HG02623 (cell line): ENCODE results near the gene PHLDB3.
"Not testable (repeated sequence)": the region's sequence is repeated elsewhere in the genome, so short reads cannot be mapped to it uniquely, and the experiment has no call there.

Experiments
- ATAC-seq: cut with Tn5 transposase; IDR thresholded peaks from one replicate; pipeline ENCODE4 v1.9.1; 2021; ENCODE audit warnings: moderate library complexity; ENCODE audit not compliant: unreplicated experiment

The PHLDB3 gene

GRCh38 chr19:43527860-43528622 lies 23.5 kb upstream of the PHLDB3 start:
- no peak for ATAC-seq

DNA sequence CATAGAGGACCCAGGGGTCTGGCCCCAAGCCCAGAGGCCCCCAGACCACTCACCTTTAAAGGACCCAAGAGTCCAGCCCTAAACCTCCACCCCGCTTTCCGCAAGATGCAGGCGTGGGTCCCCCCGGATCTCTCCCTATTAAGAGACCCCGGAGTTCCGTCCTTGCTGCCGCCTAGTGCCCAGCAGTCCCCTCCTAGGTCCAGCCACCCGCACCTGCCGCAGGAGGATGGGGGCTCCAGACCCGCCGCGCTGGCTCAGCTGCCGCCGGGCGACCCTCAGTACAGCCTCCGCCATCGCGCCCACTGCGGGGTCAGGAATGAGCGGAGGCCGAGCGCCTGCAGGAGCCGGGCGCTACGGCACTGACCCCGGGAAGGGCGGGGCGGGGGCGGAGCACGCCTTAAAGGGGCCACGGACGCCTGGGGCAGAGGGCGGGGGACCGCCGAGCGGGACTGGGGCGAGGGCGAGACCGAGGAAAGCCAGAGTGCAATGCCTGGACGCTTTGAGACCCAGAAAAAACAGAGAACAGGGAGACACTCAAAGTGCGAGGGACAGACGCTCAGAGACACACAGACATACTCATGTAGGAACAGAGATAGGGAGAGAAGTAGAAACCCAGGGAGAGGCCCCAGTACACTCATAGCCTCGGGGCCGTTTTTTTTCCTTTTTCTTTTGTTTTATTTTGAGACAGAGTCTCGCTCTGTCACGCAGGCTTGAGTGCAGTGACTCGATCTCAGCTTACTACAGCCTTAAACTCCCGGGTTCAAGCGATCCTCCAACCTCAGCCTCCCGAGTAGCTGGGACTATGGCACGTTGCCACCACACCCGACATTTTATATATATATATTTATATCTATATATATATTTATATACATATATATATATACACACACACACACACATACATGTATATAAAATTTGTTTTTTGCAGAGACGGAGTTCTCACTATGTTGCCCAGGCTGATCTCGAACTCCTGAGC lies 22.6 kb upstream of the PHLDB3 start, which contains the start of gene ETHE1:
ETHE1 (minus strand) TSS at position 318 of the 976 bp plus-strand sequence; CDS start at position 294, 24 bp downstream.
- ATAC-seq, result peak; percentile 59

- ATAC-seq, result no peak
These were observed 21.6 kb upstream of the PHLDB3 start for GRCh38 chr19:43525836-43526771.

DNA sequence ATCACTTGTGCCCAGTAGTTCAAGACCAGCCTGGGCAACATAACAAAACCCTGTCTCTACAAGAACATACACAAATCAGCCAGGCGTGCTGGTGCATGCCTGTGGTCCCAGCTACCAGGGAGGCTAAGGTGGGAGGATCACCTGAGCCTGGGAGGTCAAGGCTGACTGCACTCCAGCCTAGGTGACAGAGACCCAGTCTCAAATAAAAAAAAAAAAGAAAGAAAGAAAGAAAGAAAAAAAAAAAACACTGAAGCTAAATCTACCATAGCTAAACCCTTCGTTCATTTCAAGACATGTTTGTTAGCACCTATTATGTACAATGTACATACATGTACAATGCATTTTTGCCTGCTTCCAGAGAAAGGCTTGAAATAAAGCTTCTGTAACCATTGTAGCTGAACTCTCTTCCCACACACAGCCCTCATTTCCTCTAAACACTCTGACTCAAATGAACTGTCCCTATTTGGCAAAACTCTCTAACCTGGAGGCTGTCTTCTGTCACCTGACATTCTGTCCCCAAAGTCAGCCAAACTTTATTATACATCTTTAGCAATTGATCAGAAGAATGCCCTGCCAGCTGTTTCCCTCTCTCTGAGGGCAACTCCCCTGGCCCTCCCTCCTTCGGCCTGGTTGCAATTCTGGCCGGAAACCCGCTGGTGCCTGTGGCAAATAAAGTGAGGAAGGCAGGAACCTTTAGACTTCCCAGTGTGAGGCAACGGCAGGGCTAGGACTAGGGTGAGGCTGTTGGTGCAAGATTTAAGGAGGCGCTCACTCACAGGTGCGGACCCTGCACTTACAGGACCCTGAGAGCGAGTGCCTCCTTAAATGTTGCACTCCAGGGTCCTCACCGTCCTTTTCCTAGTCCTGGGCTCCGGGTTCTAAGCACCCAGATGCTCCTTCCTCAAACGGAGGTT lies 20.6 kb upstream of the PHLDB3 start:
- ATAC-seq, result no peak

- ATAC-seq, result not testable (repeated sequence)
These were observed 19.1 kb upstream of the PHLDB3 start for GRCh38 chr19:43523696-43524095.

- ATAC-seq, result no peak
These were observed 18.4 kb upstream of the PHLDB3 start for GRCh38 chr19:43522929-43523328.

DNA sequence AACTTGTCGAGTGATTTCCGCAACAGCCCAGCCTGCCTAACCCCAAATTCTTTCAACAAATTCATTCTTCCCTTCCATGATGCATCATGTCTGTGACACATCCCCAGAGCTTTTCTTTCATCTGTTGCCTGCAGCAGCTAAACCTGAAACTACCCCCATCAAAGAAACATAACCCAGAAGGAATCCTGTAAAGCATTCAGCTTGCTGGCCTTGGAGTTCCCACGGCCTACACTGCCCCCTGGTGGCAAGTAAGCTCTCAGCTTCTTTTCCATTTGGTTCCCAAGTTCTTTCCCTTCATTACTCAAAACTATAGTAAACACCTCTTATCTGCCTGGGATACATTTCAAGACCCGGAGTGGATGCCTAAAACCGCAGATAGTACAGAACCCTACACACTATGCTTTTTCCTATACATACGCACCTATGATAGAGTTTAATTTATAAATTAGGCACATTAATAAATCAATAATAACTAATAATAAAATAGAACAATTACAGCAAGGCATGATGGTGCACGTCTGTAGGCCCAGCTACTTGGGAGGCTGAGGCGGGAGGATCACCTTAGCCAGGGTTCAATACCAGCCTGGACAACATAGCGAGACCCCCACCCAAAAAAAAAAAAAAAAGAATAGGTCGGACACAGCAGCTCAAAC lies 15.0 kb upstream of the PHLDB3 start:
- no peak for ATAC-seq

DNA sequence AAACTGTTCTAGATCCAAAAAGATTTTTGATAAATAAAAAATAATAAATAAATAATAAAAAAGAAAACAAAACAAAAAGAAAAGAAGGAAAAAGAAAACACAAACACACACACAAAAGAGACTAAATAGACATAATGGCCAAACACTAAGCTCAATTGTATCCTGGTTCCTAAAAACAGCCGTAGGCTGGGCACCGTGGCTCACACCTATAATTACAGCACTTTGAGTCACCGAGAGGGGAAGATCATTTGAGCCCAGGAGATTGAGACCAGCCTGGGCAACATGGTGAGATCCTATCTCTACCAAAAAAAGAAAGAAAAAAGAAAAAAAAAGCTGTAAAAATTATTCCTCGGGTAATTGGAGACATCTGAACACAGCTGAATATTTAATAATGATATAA lies 13.5 kb upstream of the PHLDB3 start:
- ATAC-seq, result no peak

DNA sequence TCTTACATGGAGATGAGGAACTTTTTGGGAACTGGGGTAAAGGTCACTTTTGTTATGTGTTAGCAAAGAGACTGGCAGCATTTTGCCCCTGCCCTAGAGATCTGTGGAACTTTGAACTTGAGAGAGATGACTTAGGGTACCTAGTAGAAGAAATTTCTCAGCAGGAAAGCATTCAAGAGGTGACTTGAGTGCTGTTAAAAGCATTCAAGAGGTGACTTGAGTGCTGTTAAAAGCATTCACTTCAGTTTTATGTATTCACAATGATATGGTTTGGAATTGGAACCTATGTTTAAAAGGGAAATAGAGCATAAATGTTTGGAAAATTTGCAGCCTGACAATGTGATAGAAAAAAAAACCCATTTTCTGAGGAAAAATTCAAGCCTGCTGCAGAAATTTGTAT lies 7.9 kb upstream of the PHLDB3 start:
- not testable (repeated sequence) for ATAC-seq

DNA sequence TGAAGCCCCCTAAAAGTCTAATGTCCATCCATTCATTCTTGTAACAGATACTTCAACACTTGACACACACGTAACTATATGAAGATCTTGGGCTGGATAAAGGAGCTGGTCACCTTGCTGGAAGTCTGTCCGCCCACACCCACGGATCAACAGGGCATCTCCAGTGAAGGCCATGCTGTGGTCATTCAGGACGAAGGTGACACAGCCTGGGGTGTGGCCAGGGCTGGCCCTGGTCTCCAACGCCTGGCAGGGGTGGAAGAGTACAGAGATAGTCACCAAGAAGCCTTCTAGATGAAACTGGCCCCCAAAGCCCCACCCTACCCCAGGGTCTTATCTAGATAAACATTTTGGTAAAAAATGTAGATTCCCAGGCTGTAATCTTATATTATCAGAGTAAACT lies 6.8 kb upstream of the PHLDB3 start:
- no peak for ATAC-seq

DNA sequence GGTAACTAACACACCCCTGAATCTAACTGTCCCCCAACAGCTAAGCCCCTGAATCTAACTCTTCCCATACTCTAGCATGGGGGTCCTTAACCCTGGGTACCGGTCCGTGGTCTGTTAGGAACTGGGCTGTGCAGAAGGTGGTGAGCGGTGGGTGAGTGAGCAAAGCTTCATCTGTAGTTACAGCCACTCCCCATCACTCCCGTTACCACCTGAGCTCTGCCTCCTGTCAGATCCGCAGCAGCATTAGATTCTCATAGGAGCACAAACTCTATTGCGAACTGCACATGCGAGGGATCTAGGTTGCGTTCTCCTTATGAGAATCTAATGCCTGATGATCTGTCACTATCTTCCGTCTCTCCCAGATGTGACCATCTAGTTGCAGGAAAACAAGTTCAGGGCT lies 6.2 kb upstream of the PHLDB3 start:
- no peak for ATAC-seq

DNA sequence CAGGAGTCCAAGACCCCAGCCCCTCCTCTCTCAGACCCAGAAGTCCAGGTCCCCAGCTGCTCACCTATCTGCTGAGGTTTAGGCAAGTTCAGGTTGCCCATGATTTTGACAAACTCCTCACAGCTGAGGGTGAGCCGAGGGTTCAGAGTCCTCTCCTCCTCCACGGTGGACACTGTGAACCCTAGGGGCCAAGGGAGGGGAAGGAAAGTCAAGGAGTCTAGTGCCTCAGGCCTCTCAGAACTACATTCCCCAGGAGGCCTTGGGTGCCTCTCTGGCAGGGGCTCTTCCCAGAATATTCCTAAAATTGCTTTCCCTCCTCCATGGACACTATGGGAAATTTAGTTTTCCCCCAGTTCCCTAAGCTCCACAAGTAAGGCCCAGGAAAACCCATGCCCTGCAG lies 3.3 kb upstream of the PHLDB3 start:
- ATAC-seq, result no peak

GRCh38 chr19:43506629-43507028 lies 2.1 kb upstream of the PHLDB3 start:
- ATAC-seq, result no peak

DNA sequence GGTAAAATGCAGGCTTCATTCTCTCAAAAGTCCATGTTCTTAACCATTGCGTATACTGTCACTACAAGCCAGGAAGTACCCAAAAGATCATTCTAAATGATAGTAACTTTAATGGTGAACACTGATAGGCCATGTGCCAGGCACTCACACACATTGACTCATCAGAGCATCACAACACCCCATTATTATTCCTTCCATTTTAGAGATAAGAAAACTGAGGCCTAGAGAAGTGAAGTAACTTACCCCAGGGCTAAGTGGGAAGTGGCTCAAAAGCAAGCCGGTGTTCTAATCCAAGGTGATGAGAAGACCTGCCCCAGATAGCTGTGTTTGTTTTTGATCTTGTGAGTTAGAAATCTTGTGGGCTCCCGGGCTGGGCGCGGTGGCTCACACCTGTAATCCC lies 1.4 kb upstream of the PHLDB3 start:
- no peak for ATAC-seq

- ATAC-seq, result no peak
These were observed 575 bp upstream of the PHLDB3 start for GRCh38 chr19:43505186-43505456.

DNA sequence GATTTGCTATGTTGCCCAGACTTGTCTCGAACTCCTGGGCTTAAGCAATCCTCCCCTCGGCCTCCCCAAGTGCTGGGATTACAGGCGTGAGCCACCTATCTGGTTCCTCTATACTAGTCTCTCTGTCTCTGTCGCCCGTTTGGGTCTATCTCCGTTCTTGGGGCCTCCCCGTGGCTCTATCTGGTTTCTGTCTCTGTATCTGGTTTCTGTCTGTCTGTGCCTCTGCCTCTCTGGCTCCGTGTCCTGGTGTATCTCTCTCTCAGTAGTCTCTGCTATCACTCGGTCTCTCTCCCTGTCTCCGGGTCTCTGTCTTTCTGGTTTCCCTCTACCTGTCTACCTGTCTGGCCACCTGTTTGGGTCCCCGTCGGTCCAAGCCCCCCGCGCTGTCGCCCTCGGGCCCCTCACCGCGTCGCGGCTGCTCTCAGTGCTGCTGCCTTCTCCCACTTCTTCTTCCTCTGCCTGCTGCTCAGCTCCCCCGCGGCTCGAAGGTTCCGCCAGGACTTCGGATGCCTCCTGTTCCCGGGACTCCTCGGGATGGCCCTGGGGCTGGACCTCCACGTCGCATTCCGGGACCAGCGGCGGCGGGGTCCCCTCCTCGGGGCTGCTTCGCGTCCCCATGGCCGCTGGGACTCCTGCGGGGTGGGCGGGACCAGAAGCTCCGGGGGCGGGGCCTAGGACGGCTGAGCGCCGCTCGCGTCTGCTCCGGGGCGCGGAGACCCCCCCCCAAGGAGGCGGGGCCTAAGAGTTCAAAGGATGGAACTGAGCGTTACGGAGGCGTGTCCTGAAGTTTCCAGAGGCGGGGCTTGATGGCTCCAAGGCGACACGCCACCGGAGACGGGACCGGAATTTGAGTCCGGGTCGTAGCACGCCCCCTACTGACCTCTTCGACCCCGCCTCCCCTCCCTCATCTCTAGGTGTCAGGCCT lies 783 bp downstream of the PHLDB3 start:
- ATAC-seq, result peak; percentile 83

DNA sequence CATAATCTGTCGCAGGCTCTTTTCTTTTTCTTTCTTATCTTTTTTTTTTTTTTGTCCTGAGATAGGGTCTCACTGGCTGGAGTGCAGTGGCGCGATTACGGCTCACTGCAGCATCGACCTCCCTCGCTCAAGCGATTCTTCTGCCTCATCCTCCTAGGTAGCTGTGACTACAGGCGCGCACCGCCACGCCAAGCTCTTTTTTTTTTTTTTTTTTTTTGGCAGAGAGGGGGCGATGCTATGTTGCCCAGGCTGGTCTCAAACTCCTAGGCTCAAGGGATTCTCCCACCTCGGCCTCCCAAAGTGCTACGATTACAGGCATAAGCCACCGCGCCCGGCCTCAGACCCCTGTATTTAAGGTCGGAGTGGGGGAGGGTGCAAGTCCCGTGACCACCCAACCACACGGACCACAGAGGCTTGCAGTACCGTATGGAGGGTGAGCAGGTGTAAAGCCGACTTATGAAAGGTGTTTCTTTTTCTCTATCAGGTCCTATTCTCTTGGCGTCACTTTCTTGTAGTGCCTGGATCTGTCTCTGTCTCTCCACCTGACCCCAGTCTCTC lies 2.0 kb downstream of the PHLDB3 start:
- ATAC-seq, result no peak
